ENCODE data around the gene GCNT4. TPM values are rescaled to one million over a fixed set of nuclear protein-coding genes. Genes with fewer than 3 reads are reported as not detected.
"Not testable (repeated sequence)": the region's sequence is repeated elsewhere in the genome, so short reads cannot be mapped to it uniquely, and the experiment has no call there.

Gene GCNT4
- 0.63 and 0.66 TPM in 2 replicates for total RNA-seq (2021)
- long read RNA-seq = 0 reads

GRCh38 chr5:75052192-75053053, at the start of gene GCNT4:
Gene GCNT4, minus strand, starts transcription at chr5:75052558. Its CDS starts 22,521 bp downstream, at chr5:75030037.
- Histone ChIP-seq H2AK5ac (ENCODE audit: insufficient read length, low read length) (no peak within 1 kb of the TSS), H3K56ac (ENCODE audit: insufficient read length, low read depth, low read length) (no peak within 1 kb of the TSS), H2BK5ac (ENCODE audit: insufficient read length, low read length) (no peak within 1 kb of the TSS), H3K4me1 (ENCODE audit: insufficient read depth, low read length) (peaks cover 31% of the 10 kb centered on the region), H4K20me1 (ENCODE audit: control insufficient read depth, insufficient read depth, insufficient read length) (no peaks in the 10 kb centered on the region), H3T11ph (ENCODE audit: low read length) (no peak within 1 kb of the TSS), H3K4ac (ENCODE audit: low read depth, low read length) (no peak within 1 kb of the TSS), H2BK15ac (ENCODE audit: low read depth, low read length) (no peak within 1 kb of the TSS), H3K79me2 (ENCODE audit: insufficient read depth, low read length) (peaks cover 36% of the 10 kb centered on the region; the same call in 1 of the 2 replicates), H4K8ac (replicated peaks; ENCODE audit: insufficient read length, low read depth, low read length) (no peak within 1 kb of the TSS), H4K91ac (ENCODE audit: insufficient read length, low read depth, low read length) (no peak within 1 kb of the TSS), H3K27ac (ENCODE audit: insufficient read length, low read depth, low read length) (no peak within 1 kb of the TSS), H3K23me2 (ENCODE audit: insufficient read length, low read depth, low read length, poor library complexity, severe bottlenecking) (peaks cover 13% of the 10 kb centered on the region), H2BK120ac (ENCODE audit: low read depth, low read length, poor library complexity, severe bottlenecking) (no peak within 1 kb of the TSS), H3K9me3 (ENCODE audit: control insufficient read depth, low read depth, low read length) (no peaks in the 10 kb centered on the region), H3K18ac (ENCODE audit: insufficient read length, low read depth, low read length) (peak within 1 kb of the TSS; percentile 35), H2AFZ (ENCODE audit: low read length) (peak within 1 kb of the TSS; percentile 35), H2BK20ac (ENCODE audit: low read depth, low read length, poor library complexity, severe bottlenecking) (no peak within 1 kb of the TSS), H3K4me2 (ENCODE audit: insufficient read depth, insufficient read length, low read length) (peak within 1 kb of the TSS; percentile 76), H3K23ac (ENCODE audit: insufficient read length, low read depth, low read length) (no peak within 1 kb of the TSS), H4K5ac (ENCODE audit: insufficient read length, low read depth, low read length) (no peak within 1 kb of the TSS), H2BK12ac (ENCODE audit: insufficient read length, low read depth, low read length) (no peak within 1 kb of the TSS), H3K14ac (ENCODE audit: insufficient read depth, low read length) (peak within 1 kb of the TSS; percentile 86), H3K79me1 (ENCODE audit: insufficient read depth, low read depth, low read length, poor library complexity, severe bottlenecking) (no peaks in the 10 kb centered on the region), H3K9ac (ENCODE audit: extremely low read depth, insufficient read length, low read length) (peak within 1 kb of the TSS; percentile 90), H3K27me3 (ENCODE audit: insufficient read depth, low read length) (no peaks in the 10 kb centered on the region; the same call in 1 of the 2 replicates)
- DNase-seq = peak; percentile 51
- Mint-ChIP-seq H3K36me3 (ENCODE audit: insufficient read depth in 1 of 3, low read depth in 3 of 3) (peaks cover 0 to 4% (median 0%) of the 10 kb centered on the region in 3 experiments; a peak in 1 of 7 replicates), H3K27me3 (ENCODE audit: low read depth) (peaks cover 37% of the 10 kb centered on the region), H3K4me1 (peaks cover 48 to 53% of the 10 kb centered on the region in 2 experiments), H3K27ac (no peak within 1 kb of the TSS; a peak in 1 of 7 replicates), H3K4me3 (peak within 1 kb of the TSS; percentile 77 to 88), H3K9me3 (no peaks in the 10 kb centered on the region; a peak in 2 of 5 replicates)
- no CpG with 5 or more reads among the region's 74 CpGs for WGBS (ENCODE audit: extremely low coverage, insufficient read length, low lambda C conversion rate)
- no peak for TF ChIP-seq CTCF (conservative IDR thresholded peaks at IDR 0.05)

GRCh38 chr5:75095956-75096355, 43.6 kb upstream of the GCNT4 start:
- H3T11ph ChIP-seq (ENCODE audit: low read length) = not testable (repeated sequence)

More at GRCh38 chr5:75095956-75096355, 43.6 kb upstream of the GCNT4 start:
- H2BK5ac ChIP-seq (ENCODE audit: insufficient read length, low read length); H3K36me3 Mint-ChIP-seq (ENCODE audit: insufficient read depth in 1 of 3, low read depth in 3 of 3); H3K9me3 Mint-ChIP-seq; H3K9ac ChIP-seq (ENCODE audit: extremely low read depth, insufficient read length, low read length); DNase-seq; H3K4me1 ChIP-seq (ENCODE audit: insufficient read depth, low read length); H4K8ac ChIP-seq (replicated peaks; ENCODE audit: insufficient read length, low read depth, low read length); H3K79me1 ChIP-seq (ENCODE audit: insufficient read depth, low read depth, low read length, poor library complexity, severe bottlenecking); H2BK15ac ChIP-seq (ENCODE audit: low read depth, low read length); H3K4me1 Mint-ChIP-seq; H2BK12ac ChIP-seq (ENCODE audit: insufficient read length, low read depth, low read length); H2AK5ac ChIP-seq (ENCODE audit: insufficient read length, low read length); H3K27ac Mint-ChIP-seq; H3K9me3 ChIP-seq (ENCODE audit: control insufficient read depth, low read depth, low read length); H3K23me2 ChIP-seq (ENCODE audit: insufficient read length, low read depth, low read length, poor library complexity, severe bottlenecking); H2BK120ac ChIP-seq (ENCODE audit: low read depth, low read length, poor library complexity, severe bottlenecking); H2BK20ac ChIP-seq (ENCODE audit: low read depth, low read length, poor library complexity, severe bottlenecking); H4K20me1 ChIP-seq (ENCODE audit: control insufficient read depth, insufficient read depth, insufficient read length); H2AFZ ChIP-seq (ENCODE audit: low read length); H3K4me3 Mint-ChIP-seq; H3K14ac ChIP-seq (ENCODE audit: insufficient read depth, low read length); H3K27ac ChIP-seq (ENCODE audit: insufficient read length, low read depth, low read length); H3K4ac ChIP-seq (ENCODE audit: low read depth, low read length); H3K79me2 ChIP-seq (ENCODE audit: insufficient read depth, low read length); H3K18ac ChIP-seq (ENCODE audit: insufficient read length, low read depth, low read length); H3K27me3 ChIP-seq (ENCODE audit: insufficient read depth, low read length); H3K27me3 Mint-ChIP-seq (ENCODE audit: low read depth); H4K91ac ChIP-seq (ENCODE audit: insufficient read length, low read depth, low read length); H3K56ac ChIP-seq (ENCODE audit: insufficient read length, low read depth, low read length); H4K5ac ChIP-seq (ENCODE audit: insufficient read length, low read depth, low read length); H3K4me2 ChIP-seq (ENCODE audit: insufficient read depth, insufficient read length, low read length); H3K23ac ChIP-seq (ENCODE audit: insufficient read length, low read depth, low read length): not testable (repeated sequence)
- WGBS (ENCODE audit: extremely low coverage, insufficient read length, low lambda C conversion rate) = no CpG with 5 or more reads among the region's 3 CpGs
